ENCODE measurements around the gene QPCT.
"Not testable (repeated sequence)": the region's sequence is repeated elsewhere in the genome, so short reads cannot be mapped to it uniquely, and the experiment has no call there.

Gene QPCT

DNA sequence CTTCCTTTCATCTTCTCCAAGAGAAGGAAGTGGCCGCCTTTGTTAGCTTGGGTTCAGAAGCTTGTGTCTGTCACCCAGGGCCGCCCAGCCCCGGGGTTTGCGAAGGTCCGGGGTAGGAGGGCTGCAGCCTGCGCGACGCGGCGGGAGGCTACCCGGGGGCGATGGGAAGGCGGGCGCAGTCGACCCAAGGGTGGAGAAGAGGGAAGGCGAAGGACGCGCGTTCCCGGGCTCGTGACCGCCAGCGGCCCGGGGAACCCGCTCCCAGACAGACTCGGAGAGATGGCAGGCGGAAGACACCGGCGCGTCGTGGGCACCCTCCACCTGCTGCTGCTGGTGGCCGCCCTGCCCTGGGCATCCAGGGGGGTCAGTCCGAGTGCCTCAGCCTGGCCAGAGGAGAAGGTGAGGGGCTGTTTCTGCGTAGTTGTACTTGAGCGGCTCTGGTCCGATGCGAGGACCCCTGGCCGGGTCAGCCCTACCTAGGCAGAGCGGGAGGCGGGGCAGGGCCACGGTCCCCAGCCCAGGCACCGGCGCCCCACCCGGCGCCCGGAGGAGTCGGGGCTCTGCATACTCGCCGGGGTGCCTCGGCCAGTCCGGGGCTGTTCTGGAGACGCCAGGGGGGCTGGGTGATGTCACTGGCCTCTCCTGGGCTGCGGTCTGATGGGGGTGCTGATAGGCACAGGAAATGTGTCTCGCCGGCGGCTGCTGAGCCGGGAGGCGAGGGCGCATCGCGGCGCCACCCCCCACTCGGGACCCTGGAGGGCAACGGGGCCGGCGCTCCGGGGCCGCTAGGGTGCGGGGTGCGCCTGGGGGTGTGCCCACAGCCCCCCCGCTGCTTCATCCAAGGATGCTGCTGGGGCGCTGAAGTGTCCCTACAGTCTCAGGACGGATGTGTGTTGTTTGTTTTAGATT is at the start of gene QPCT:
Gene QPCT, plus strand, starts transcription at position 178 of the 909 bp plus-strand sequence. Its CDS starts 102 bp downstream, at position 280.
- DNase-seq: peak; percentile 69 to 74 (median 71)

DNA sequence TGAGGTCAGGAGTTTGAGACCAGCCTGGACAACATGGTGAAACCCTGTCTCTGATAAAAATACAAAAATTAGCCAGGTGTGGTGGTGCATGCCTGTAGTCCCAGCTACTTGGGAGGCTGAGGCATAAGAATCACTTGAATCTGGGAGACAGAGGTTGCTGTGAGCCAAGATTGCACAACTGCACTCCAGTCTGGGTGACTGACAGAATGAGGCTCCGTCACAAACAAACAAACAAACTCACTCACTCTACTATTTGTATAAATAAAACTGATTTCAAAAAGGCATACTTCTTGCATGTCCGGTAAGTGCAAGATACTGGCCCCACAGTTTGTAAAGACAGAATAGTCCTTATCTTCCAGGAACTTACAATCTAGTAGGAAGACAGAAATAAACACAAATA is 49.6 kb upstream of the QPCT start:
- not testable (repeated sequence) for DNase-seq

DNA sequence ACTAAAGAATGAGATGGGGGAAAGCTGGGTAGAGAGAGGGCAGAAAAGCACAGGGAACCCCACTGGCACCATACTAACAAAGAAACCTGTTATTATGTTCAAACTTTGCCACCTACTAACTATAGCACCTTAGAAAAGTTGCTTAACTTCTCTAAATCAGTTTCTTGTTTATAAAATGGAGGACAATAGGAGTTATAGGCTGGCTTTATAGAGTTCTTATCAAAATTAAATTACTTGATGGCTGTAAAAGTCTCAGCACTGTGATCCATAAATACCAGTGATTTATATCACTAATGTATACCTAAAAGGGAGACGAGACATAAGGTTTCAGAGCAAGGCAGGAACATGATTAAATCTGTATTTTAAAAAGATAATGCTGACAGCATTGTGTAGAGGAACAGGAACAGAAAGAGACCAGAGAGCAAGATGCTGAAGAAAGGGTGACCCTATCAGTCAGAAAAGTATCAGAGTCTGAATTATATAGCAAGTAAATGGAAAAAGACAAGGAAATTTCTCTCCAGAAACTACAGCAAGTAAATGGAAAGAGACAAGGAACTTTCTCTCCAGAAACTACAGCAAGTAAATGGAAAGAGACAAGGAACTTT is 48.9 kb upstream of the QPCT start:
- DNase-seq: no peak

GRCh38 chr2:37297632-37298031 is 46.8 kb upstream of the QPCT start:
- DNase-seq: no peak

GRCh38 chr2:37300146-37300545 is 44.3 kb upstream of the QPCT start:
- DNase-seq: no peak

- DNase-seq: no peak
Measured at GRCh38 chr2:37300578-37300977, 43.9 kb upstream of the QPCT start.

GRCh38 chr2:37301408-37301807 is 43.0 kb upstream of the QPCT start:
- peak in 1 of 3 experiments; percentile 12 for DNase-seq

DNA sequence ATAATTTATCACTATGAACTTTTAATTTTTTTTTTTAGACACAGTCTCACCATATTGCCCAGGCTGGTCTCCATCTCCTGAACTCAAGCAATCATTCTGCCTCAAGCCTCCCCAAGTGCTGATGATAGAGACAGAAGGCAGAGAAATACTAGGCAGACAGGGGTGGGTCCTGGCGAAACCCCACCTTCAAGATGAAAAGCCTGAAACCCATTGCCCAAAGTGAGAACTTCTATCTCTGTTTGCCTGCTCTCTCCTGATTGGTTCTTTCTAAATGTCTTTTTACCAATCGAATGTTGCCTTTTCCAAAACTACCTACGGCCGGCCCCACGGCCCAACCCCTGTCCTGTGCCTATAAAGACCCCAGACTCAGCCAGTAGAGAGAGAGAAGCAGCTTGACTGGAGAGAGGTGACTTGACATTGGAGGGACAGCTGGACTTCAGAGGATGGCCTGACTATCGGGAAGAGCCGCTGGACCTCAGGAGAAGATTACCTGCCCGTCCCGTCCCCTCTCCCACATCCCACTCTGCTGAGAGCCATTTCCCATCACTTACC is 41.7 kb upstream of the QPCT start:
- DNase-seq: no peak

DNA sequence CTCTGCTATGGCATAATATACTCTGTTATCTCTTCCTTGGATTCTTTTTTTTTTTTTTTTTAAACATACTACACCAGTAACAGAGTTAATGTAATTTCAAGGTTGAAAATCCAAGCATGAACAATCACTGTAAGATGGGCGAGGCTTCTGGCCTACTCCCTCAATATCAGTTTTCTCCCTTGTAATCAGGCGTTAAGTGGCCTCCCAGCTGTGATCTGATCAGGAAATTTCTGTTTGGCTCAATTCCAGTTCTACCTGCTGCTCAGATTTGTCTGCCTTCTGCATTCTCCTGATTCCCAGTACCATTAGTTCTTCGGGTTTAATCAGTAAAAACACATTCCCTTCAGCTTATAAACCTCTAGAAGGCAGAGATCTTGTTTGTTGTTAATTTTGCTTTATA is 38.4 kb upstream of the QPCT start:
- peak in 2 of 3 experiments; percentile 62 to 88 for DNase-seq

DNA sequence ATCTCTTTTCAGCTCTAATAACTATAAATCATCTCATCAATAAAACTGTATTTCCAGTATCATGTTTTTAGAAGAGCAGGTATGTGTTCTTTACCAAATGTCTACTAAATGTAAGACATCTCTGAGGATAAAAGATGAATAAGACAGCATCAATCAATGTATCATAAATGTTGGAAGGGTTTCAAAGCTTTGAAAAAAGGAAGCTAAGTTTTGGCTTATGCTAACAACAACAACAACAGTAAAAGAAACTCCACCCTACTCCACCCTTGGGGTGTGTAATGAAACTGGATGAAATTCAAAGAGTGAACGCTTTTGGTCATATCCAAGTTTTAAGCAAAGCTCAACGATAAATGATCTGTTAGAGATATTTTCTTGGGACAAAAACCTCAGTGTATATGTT is 36.9 kb upstream of the QPCT start:
- DNase-seq: no peak

DNA sequence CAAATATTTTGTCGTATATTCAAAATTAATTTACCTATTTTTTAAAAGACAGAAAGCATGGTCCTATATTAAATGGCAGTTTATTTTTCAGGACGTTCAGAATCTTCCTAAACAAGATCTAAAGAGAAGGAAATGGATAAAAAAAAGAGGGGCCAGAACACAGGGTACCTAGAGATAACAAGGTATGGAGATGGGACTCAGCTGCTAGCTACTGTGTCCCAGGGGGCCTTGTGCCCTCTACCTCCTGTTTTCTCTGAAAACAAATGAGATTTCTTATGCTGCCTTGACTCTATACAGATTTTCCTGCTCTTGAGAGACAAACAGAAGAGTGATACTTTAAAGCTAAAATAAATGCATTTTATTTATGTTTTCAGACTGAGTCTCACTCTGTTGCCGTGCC is 29.1 kb upstream of the QPCT start:
- DNase-seq: no peak

GRCh38 chr2:37316181-37316580 is 28.2 kb upstream of the QPCT start:
- DNase-seq: no peak

DNA sequence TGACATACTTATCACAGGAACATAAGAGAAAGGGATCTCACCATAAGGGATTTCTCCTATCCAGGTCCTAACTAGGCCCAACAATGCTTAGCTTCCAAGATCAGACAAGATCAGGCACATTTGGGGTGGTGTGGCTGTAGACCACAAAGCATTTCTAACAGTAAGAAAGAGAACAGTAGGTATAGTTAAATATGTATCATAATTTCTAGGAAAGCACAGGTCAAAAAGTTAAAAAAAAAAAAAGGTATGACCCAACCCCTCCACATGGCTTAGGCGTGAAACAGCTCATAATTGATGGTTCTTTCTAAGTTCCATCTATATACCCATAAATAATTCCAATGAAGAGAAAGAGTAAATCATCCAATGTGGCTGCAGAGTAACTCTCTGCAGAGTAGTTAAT is 26.7 kb upstream of the QPCT start:
- no peak for DNase-seq

- DNase-seq: no peak
Measured at GRCh38 chr2:37318401-37318800, 26.0 kb upstream of the QPCT start.

DNA sequence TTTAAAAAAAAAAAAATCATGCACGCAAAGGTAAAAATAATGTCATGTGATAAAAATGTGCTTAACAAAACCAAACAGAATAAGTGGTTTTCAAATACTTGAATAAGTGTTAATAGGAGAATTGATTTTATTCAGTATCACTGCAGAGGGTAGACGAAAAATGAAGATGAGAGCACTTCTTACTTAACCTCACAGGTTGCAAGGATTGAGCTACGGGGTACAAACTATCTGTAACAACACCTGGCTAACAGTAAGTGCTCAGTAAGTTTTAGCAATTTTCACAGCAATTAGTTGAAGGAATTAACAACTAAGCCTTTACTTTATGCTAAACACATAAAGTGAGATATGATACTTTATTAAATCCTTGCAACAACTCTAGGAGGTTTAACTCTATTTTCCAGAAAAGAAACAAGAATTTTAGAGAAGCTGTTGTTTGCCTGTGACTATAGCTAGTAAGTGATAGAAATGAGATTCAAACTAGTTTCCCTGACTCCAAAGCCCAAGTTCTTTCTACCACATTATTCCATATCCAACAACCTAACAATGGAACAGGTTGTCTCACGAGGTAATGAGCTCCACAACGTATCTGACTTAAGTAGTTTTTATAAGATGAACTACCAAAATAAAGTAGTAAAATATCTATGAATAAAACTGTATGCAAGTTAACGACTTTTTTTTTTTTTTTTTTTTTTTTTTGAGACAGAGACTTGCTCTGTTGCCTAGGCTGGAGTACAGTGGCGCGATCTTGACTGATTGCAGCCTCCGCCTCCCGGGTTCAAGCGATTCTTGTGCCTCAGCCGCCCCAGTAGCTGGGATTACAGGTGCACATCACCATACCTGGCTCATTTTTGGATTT is 24.4 kb upstream of the QPCT start:
- no peak for DNase-seq

GRCh38 chr2:37321029-37321682 is 23.3 kb upstream of the QPCT start:
- DNase-seq: peak in 1 of 3 experiments; percentile 28

DNA sequence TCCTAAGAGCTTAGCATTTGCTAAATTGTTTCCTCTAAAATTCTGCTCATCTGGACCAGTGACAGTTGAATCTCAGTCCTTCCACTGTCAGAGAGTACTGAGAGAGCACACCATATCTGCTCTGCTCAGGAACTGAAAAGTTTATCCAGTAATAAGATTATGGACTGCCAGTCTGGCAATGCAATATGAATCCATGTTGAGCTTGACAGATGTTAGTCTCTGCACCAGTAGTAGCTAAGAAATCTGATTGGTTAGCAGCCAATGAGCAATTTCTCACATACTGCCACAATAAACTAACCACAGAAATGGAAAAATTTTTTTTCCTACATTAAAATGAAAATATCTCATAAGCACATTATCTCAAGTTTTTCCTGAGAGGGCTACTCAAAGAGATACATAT is 22.1 kb upstream of the QPCT start:
- DNase-seq: no peak

DNA sequence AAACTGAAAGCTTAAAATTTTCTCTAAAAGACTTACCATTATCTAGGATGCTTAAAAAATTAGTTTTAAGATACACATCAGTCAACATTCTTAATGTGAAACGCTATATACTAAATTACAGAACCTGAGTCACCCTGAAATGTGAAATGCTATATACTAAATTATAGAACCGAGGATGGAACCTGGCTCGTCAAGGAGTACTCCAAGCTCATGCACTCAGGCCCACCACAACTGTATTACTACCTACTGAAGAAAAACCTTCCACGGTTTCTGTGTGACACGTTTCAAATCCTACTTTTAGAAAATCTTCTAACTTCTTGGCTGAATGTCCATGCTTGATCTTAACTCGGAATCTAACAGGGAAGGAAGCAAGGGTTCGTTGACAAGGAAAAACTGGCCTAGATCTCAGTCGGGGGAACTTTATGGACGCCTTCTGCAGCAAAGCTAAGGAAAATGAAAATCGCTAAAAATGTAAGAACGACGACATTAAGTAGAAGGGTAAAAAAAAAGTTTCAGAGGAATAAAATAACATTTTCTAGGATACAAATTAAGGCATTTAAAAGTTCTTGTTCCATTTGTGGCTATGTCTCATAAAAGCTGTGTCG is 21.2 kb upstream of the QPCT start:
- no peak for DNase-seq

- peak; percentile 51 to 74 (median 65) for DNase-seq
Measured at GRCh38 chr2:37323781-37324535, 20.5 kb upstream of the QPCT start.

DNA sequence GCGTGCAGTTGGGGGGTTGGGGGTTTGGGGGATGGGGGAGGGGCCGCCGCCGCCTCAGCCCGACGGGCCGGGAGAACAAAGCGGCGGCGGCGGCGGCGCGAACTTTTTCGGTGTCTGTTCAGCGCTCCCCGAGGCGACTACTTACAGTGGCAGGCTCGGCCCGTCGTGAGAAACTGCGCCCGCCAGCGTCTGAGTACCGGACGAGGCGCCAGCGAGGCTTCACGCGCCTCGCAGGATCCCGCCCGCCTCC is 20.0 kb upstream of the QPCT start:
- DNase-seq: no peak

GRCh38 chr2:37324786-37325624 is 19.4 kb upstream of the QPCT start, which contains the start of gene PRKD3:
TSS of gene PRKD3 (minus strand) at chr2:37324833. CDS start at chr2:37316524, 8,309 bp downstream.
- DNase-seq: peak; percentile 60 to 85 (median 72)

Data from NCI-H1417 (cell line).